ENCODE measurements around the gene ENPP1.
"Not testable (repeated sequence)": the region's sequence is repeated elsewhere in the genome, so short reads cannot be mapped to it uniquely, and the experiment has no call there.

DNA sequence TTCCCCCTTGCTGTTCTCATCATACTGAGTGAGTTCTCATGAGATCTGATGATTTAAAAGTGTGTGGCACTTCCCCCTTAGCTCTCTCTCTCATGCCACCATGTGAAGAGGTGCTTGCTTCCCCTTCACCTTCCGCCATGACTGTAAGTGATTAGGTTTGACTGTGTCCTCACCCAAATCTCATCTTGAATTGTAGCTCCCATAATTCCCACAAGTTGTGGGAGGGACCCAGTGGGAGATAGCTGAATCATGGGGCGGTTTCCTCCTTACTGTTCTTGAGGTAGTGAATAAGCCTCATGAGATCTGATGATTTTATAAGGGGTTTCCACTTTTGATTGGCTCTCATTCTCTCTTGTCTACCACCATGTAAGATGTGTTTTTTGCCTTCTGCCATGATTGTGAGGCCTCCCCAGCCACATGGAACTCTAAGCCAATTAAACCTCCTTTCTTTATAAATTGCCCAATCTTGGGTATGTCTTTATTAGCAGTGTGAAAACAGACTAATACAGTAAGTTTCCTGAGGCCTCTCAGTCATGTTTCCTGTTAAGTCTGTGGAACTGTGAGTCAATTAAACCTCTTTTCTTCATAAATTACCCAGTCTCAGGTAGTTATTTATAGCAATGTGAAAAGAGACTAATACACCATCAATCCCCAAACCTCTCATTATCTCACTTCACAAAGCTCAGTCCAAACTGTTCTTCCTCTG lies 108.4 kb downstream of the ENPP1 start:
- TF ChIP-seq, protein P1, sequence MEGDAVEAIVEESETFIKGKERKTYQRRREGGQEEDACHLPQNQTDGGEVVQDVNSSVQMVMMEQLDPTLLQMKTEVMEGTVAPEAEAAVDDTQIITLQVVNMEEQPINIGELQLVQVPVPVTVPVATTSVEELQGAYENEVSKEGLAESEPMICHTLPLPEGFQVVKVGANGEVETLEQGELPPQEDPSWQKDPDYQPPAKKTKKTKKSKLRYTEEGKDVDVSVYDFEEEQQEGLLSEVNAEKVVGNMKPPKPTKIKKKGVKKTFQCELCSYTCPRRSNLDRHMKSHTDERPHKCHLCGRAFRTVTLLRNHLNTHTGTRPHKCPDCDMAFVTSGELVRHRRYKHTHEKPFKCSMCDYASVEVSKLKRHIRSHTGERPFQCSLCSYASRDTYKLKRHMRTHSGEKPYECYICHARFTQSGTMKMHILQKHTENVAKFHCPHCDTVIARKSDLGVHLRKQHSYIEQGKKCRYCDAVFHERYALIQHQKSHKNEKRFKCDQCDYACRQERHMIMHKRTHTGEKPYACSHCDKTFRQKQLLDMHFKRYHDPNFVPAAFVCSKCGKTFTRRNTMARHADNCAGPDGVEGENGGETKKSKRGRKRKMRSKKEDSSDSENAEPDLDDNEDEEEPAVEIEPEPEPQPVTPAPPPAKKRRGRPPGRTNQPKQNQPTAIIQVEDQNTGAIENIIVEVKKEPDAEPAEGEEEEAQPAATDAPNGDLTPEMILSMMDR (IDR thresholded peaks at IDR 0.05): not testable (repeated sequence)
- not testable (repeated sequence) for TF ChIP-seq POLR2A (IDR thresholded peaks at IDR 0.05)
